ENCODE measurements around the gene TMTC2.
A peak's percentile ranks its signal among the peaks of the same experiment; 100 is the strongest.

DNA sequence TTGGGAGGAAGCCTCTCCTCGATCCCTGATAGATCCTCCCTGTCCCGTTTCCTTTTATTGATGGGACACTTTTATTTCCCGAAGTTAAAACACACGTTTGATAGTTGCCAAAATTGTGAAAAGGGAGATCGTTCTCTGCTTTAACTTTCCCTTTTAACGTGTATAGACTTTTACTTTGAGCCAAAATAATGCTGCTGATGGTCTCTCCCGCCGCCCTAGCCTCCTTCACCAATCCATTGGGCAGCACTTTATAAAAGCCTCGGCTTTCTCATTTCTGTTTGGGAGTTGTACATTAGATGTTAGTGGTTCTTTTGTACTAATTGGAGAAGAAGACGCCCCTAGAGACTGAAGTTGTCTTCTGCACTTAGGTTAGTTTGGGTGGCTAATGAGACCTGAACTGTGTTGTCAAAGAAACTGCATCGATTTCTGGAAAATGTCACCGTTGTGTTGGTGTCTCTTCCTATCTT is 1.4 kb downstream of the TMTC2 start:
- TF ChIP-seq, protein P1, sequence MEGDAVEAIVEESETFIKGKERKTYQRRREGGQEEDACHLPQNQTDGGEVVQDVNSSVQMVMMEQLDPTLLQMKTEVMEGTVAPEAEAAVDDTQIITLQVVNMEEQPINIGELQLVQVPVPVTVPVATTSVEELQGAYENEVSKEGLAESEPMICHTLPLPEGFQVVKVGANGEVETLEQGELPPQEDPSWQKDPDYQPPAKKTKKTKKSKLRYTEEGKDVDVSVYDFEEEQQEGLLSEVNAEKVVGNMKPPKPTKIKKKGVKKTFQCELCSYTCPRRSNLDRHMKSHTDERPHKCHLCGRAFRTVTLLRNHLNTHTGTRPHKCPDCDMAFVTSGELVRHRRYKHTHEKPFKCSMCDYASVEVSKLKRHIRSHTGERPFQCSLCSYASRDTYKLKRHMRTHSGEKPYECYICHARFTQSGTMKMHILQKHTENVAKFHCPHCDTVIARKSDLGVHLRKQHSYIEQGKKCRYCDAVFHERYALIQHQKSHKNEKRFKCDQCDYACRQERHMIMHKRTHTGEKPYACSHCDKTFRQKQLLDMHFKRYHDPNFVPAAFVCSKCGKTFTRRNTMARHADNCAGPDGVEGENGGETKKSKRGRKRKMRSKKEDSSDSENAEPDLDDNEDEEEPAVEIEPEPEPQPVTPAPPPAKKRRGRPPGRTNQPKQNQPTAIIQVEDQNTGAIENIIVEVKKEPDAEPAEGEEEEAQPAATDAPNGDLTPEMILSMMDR (IDR thresholded peaks at IDR 0.05 in 2 of 3, conservative IDR thresholded peaks at IDR 0.05 in 1 of 3; ENCODE audit: control insufficient read depth in 2 of 3, extremely low read depth in 1 of 3, insufficient read depth in 1 of 3, low read depth in 3 of 3, low read length in 3 of 3): peak; percentile 15 to 19 (median 16); a peak in 4 of 6 replicates
- TF ChIP-seq TCF7 (IDR thresholded peaks at IDR 0.05; ENCODE audit: borderline replicate concordance): no peak
- no peak for TF ChIP-seq LARP7 (IDR thresholded peaks at IDR 0.05)
- no peak for TF ChIP-seq CBFB (IDR thresholded peaks at IDR 0.05; ENCODE audit: low read depth)
- TF ChIP-seq, protein P2, sequence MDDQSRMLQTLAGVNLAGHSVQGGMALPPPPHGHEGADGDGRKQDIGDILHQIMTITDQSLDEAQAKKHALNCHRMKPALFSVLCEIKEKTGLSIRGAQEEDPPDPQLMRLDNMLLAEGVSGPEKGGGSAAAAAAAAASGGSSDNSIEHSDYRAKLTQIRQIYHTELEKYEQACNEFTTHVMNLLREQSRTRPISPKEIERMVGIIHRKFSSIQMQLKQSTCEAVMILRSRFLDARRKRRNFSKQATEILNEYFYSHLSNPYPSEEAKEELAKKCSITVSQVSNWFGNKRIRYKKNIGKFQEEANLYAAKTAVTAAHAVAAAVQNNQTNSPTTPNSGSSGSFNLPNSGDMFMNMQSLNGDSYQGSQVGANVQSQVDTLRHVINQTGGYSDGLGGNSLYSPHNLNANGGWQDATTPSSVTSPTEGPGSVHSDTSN (IDR thresholded peaks at IDR 0.05; ENCODE audit: insufficient replicate concordance, low read depth, low read length): no peak
- TF ChIP-seq POLR2AphosphoS5 (IDR thresholded peaks at IDR 0.05; ENCODE audit: low read length): no peak
- TF ChIP-seq, protein P3, sequence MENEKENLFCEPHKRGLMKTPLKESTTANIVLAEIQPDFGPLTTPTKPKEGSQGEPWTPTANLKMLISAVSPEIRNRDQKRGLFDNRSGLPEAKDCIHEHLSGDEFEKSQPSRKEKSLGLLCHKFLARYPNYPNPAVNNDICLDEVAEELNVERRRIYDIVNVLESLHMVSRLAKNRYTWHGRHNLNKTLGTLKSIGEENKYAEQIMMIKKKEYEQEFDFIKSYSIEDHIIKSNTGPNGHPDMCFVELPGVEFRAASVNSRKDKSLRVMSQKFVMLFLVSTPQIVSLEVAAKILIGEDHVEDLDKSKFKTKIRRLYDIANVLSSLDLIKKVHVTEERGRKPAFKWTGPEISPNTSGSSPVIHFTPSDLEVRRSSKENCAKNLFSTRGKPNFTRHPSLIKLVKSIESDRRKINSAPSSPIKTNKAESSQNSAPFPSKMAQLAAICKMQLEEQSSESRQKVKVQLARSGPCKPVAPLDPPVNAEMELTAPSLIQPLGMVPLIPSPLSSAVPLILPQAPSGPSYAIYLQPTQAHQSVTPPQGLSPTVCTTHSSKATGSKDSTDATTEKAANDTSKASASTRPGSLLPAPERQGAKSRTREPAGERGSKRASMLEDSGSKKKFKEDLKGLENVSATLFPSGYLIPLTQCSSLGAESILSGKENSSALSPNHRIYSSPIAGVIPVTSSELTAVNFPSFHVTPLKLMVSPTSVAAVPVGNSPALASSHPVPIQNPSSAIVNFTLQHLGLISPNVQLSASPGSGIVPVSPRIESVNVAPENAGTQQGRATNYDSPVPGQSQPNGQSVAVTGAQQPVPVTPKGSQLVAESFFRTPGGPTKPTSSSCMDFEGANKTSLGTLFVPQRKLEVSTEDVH (IDR thresholded peaks at IDR 0.05; ENCODE audit: low read depth, partially characterized antibody): no peak
- no peak for TF ChIP-seq ZBED1 (IDR thresholded peaks at IDR 0.05; ENCODE audit: borderline replicate concordance)
- TF ChIP-seq, protein P4, sequence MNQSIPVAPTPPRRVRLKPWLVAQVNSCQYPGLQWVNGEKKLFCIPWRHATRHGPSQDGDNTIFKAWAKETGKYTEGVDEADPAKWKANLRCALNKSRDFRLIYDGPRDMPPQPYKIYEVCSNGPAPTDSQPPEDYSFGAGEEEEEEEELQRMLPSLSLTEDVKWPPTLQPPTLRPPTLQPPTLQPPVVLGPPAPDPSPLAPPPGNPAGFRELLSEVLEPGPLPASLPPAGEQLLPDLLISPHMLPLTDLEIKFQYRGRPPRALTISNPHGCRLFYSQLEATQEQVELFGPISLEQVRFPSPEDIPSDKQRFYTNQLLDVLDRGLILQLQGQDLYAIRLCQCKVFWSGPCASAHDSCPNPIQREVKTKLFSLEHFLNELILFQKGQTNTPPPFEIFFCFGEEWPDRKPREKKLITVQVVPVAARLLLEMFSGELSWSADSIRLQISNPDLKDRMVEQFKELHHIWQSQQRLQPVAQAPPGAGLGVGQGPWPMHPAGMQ (IDR thresholded peaks at IDR 0.05; ENCODE audit: borderline replicate concordance): no peak
- TF ChIP-seq SIN3A (IDR thresholded peaks at IDR 0.05; ENCODE audit: low read depth, low read length): no peak
- TF ChIP-seq ZZZ3 (IDR thresholded peaks at IDR 0.05; ENCODE audit: control insufficient read depth, insufficient read length, low read depth): no peak

All from GM12878 (cell line).